Stimulated activated CD8-positive, alpha-beta memory T cell treated with anti-CD3 and anti-CD28 coated beads, Interleukin-7, amount 100 ng/mL, for 48 hours (primary cell): Measurements from ENCODE around the gene DHX57.
"Not testable (repeated sequence)": the region's sequence is repeated elsewhere in the genome, so short reads cannot be mapped to it uniquely, and the experiment has no call there.

Experiments used
- DNase-seq, 2 donors: peaks; one replicate each; pipeline ENCODE4 v3.0.0-alpha.2; 2020; ENCODE audit warnings: low read depth in 1 of 2; ENCODE audit errors: extremely low read depth in 1 of 2

Gene DHX57

DNA sequence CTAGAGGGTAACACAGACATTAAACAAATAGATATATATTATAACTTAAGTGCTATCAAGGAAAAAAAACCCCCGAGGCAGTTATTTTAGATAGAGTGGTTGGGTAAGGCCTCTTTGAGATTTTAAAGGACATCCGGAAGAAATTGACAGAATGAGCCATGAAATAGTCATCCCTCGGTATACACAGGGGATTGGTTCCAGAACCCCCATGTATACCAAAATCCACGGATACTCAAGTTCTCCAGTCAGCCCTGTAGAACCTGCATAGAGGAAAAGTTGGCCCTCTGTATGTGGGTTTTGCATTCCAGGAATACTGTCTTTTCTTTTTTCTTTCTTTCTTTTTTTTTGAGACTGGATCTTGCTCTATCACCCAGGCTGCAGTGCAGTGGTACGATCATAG lies 2.0 kb downstream of the DHX57 start:
- DNase-seq: no peak

DNA sequence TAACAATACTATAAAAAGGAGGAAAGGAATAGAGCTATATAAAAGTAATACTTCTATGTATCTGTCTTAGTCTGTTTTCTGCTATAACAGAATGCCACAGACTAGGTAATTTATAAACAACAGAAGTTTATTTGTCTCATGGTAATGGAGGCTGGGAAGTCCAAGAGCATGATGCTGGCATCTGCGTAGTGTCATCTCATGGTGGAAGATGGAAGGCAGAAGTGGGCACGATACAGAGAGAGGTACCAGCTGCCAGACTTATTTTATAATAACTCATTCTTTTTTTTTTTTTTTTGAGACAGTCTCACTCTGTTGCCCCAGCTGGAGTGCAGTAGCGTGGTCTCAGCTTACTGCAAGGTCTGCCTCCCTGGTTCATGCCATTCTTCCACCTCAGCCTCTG lies 4.3 kb downstream of the DHX57 start:
- no peak for DNase-seq

DNA sequence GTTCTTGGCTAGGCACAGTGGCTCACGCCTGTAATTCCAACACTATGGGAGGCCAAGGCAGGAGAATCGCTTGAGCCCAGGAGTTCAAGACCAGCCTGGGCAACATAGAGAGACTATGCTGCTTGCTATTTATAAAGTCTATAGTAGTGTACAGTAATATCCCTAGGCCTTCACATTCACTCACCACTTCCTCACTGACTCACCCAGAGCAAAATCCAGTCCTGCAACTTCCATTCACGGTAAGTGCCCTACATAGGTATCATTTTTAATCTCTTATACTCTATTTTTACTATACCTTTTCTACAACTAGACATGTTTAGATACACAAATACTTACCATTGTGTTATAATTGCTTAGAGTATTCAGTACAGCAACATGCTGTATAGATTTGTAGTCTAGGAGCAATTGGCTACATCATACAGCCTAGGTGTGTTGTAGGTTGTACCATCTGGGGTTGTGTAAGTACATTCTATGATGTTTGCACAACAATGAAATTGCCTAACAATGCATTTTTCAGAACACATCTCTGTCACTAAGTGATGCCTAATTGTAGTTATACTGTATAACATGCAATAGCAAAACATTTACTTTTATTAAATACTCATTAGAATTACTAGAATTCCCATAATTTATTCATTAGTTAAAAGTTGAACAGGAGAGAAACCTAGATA lies 8.8 kb downstream of the DHX57 start:
- DNase-seq: no peak

DNA sequence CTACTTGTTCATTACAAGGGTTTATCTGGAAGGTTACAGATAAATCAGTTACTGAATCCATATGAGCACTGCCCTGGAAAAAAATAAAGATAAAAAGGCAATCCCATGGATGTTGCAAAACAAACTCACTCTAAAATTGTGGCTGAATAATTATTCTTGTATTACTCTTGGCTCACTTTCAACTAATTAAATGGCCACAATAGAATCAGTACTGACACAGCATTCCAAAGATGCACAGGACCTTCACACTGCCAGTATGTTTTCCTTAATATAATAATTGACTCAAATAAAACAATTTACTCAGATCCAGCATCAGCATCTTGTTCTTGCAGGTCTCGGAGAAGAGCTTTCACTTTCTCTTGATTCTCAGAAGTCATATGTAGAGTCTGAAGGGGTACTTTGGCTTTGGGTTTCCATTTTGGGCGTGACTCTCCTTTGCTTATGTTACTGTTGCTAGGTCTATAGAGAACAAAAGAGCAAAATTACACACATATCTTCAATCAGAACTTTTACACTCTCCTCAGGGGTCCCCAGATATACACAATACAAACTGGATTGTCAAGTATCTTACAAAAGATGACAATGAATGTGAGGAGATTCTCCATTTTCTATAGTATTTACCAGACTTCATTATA lies 12.6 kb downstream of the DHX57 start:
- no peak for DNase-seq

DNA sequence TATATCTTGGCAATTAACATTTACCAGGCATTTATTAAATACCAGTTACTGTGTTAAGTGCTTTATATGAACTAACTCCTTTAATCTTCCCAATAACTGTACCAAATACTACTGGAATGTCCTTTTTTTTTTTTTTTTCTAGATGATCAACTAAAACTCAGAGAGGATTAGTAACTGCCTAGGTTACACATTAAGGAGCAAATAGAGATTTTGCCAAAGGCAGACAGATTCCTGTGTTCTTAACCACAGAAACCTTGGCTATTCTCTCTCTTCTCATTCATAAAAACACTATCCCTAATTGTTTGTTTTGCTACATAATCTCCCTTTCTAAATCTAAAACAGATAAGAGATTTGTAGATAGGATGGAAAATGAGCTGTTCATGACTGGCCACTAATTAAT lies 13.3 kb downstream of the DHX57 start:
- no peak for DNase-seq

DNA sequence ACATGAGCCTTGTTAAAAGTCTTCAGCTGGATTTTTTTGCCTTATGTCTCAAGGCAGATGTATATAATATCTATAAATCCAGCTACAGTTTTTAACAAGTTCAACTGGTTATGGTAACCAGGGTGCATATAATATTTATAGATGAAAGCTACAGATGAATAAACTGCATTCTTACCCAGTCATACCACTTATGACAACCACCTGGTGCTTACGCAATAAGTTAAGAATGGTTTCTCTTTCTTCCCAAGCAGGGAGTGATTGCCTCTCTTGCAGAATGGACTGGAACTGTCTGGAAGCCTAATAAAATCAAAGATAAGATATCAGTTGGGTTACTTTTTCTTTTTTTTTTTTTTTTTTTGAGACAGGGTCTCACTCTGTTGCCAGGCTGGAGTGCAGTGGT lies 19.6 kb downstream of the DHX57 start:
- no peak for DNase-seq

DNA sequence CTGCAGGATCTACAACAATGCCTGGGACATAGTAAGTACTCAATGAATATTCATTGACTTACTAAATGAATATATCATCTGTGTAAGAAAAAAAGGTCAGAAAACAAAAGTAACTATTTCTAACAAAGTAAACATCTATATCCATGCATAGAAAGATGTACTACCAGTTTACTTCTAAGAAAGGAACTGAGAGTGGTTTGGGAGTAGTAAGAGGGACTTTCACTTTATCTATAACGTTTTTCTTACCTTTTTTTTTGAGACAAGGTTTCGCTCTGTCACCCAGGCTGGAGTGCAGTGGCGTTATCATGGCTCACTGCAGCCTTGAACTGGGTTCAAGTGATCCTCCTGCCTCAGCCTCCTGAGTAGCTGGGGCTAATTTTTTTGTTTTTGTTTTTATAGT lies 25.7 kb downstream of the DHX57 start:
- DNase-seq: no peak

DNA sequence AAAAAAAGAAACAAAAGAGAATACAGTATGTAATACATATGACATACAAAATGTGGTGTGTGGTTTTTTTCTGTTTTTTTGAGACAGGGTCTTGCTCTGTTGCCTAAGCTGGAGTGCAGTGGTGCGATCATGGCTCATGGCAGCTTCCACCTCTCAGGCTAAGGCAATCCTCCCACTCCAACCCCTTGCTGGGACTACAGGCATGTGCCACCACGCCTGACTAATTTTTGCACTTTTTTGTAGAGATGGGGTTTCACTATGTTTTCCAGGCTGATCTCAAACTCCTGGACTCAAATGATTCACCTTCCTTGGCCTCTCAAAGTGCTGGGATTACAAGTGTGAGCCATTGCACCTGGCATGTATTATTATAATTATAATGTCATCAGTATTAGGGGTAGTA lies 38.9 kb downstream of the DHX57 start:
- no peak for DNase-seq

DNA sequence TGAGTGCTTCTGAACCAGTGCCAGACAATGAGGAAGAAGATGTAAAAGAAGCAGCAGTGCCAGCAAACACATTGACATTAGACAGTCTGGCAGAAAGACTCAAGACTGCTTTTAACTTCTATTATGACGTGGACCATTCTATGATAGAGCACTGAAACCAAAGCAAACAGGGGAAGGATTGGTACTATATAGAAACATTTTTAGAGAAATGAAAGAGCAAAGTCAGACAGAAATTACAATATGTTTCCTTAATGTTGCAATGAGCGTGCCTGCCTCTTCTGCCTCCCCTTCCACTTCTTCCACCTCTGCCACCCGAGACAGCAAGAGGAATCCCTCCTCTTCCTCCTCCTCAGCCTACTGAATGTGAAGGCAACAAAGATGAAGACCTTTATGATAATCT lies 39.7 kb downstream of the DHX57 start:
- no peak for DNase-seq

DNA sequence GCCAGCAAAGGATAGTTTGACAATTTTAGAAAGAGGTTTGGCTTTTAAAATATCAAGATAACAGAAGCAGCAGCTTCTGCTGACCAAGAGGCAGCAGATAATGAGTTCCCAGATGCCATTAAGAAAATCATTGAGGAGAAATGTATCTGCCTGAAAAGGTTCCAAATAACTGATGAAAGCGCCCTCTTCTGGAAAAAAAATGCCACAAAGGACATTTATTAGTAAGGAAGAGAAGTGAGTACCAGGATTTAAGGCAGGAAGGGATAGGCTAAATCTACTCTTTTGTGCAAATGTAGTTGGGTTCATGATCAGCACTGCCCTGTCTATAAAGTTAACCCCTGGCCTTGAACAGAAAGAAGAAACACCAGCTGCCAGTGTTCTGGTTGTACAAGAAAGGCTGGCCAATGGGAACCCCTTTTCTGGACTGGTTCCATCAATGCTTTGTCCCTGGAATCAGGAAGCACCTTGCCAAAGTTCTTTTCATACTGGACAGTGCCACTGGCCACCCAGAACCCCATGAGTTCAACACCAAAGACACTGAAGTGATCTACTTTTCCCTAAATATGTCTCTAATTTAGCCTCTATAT lies 40.6 kb downstream of the DHX57 start:
- no peak for DNase-seq

DNA sequence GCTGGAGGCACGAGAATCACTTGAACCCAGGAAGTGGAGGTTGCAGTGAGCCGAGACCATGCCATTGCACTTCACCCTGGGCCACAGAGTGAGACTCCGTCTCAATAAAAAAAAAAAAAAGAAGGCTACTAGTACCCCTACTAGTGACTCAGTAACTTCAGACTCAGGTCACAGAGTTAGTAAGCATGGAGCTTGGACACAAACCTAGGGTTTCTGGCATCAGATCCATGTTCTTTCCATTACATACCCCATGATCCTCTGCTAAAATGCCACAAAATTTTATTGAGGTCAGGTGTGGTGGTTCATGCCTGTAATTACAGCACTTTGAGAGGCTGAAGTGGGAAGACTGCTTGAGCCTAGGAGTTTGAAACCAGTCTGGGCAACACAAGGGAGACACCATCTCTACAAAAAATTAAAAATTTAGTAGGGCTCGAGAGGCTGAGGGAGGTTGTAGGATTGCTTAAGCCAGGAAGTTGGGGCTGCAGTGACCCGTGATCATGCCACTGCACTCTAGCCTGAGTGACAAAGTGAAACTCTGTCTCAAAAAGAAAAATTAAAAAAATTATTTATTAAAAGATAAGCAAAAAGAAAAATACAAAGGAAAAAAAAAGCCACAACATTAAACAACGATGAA lies 45.1 kb downstream of the DHX57 start:
- no peak for DNase-seq

DNA sequence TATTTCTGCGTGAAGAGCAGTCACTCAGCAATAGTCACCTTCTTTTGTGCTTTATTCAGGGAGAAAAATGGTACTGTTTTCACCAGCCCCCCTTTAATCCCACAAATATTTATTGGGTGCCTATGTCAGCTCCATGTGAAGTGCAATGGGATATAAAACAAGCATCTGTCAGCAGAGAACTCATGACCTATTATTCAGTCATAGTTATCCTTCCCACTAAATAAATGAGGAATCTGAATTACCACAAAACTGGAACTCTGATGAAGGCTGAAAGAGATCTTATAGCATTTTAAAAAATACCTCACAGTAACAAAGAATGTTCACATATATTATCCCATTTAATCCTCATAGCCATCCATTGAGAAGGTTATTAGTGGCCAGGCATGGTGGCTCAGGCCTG lies 45.8 kb downstream of the DHX57 start:
- no peak for DNase-seq

DNA sequence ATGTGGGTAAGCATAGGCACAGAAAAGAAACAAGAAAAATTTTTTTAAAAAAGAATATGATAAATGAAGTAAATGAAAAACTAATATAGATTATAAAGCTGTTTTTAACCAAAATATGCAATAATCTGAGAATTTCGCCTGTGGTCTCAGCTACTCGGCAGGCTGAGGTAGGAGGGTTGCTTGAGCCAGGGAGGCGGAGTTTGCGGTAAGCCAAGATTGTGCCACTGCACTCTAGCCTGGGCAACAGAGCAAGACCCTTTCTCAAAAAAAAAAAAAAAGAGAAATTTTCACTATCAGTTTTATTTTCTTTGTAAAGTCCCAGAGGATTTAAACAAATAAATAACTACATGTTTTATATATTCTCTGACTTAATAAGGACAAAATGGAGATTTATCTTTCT lies 47.3 kb downstream of the DHX57 start:
- DNase-seq: no peak

DNA sequence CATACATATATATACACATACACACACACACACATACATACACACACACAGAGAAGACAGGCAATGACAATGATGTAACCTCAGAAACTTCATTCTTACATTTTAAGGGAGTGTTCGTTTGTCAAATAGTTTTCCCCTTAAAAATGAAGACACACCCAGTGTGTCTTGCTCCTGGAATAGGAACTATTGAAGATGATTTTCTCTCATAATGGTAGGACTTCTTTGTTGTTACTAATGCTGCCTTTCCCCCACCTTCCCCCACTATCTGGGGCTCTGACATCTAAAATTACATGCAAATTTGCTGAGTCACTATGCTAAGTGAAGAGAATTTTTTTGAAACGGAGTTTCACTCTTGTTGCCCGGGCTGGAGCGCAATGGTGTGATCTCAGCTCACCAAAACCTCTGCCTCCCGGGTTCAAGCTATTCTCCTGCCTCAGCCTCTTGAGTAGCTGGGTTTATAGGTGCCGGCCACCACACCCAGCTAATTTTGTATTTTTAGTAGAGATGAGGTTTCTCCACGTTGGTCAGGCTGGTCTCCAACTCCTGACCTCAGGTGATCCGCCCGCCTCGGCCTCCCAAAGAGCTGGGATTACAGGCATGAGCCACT lies 48.1 kb downstream of the DHX57 start:
- not testable (repeated sequence) for DNase-seq

DNA sequence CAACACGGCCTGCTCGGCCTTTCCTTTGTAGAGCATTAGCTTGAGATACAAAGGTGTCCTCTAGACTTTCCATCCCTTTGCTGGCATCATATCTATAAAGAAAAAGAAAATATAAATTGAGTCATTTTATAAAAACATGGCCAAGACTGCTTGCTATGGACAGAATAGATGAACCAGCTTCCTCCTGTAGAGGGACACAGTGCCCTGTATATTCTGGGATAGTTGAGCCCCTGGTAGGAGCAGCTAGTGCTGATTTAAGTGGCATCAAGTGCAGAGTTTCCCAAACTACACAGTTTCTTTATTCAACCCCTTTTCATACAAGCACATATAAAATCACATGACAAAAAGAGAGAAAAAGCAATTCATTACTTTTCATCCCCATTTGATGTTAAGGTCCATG lies 49.8 kb downstream of the DHX57 start:
- no peak for DNase-seq

DNA sequence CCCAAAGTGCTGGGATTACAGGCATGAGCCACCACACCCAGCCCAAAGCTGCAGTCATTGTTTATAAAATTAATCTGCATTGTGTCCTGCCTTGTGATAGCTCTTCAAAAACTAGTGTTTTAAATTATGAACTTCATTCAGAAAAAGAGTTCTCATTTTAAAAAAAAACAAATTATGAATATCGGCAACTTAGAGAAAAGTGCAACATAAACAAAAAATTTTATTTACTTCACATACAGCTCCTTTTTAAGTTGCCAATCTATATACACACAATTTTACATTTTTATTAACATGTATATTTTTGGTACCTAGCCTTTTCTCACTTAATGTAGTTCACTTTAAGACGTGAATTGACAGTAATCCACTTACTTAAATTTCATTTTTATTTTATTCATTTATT lies 50.8 kb downstream of the DHX57 start:
- no peak for DNase-seq

DNA sequence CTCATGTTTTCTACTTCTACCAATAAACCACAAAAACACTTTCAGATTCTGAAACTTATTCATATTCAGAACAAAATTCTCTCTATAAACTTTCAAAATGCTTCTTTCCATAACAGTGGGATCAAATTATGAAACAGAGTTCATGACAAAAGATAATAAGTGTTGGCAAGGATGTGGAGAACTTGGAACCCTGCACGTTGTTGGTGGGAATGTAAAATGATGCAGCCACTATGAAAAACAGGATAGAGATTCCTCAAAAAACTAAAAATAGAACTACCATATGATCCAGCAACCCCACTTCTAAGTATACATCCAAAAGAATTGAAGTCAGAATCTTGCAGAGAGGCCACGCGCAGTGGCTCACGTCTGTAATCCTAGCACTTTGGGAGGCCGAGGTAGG lies 52.3 kb downstream of the DHX57 start:
- no peak for DNase-seq

DNA sequence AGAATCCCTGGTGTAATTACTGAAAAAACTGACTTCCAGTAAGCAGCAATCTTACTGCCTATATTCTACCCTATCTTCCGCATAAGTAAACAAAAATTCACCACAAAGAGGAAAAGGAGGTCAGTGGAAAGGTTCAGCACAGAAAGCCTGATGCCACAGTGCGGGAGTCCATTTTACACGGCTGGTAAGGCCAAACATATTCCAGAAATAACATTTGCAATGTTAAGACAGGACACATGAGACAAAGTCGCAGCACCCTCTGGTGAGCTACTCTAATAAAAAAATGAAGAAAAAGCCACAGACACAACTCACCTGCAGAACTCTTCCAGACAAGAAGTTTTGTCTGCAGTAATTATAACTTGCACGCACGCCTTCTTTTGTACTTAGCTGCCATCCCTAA lies 57.2 kb downstream of the DHX57 start:
- DNase-seq: no peak

DNA sequence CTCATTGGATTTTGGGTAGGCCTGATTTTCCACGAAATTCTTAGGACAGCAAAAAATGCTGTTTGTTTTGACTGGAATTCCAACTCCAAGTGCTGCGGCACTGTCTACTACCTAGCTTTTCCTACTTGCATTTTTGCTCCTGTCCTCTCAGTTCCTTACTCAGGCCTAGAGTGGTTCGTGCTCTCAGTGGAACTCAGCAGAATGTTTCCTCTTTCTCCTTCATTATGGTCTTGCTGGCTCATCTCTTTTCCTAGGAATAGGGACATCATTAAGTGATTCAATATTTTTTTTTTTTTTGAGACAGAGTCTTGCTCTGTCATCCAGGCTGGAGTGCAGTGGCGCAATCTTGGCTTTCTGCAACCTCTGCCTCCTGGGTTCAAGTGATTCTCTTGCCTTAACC lies 59.8 kb downstream of the DHX57 start:
- no peak for DNase-seq

DNA sequence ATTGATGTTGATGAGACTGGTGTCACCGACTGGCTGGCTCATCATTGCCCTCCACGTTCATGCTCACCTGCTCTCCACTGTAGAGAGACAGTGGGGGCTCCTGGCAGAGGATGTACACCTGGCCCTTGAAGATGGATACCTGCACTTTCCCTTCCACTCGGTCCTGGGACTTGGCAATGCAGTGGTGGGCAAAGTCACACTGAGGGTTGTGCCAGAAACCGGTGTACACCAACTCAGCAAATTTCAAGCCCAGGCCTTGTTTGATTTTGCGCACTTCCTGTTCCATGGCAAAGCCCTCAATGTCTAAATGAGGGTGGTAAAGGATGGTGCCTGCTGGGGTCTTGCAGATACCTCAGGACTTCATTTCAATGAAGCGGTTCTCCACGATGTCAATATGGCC lies 65.2 kb downstream of the DHX57 start:
- DNase-seq: no peak

DNA sequence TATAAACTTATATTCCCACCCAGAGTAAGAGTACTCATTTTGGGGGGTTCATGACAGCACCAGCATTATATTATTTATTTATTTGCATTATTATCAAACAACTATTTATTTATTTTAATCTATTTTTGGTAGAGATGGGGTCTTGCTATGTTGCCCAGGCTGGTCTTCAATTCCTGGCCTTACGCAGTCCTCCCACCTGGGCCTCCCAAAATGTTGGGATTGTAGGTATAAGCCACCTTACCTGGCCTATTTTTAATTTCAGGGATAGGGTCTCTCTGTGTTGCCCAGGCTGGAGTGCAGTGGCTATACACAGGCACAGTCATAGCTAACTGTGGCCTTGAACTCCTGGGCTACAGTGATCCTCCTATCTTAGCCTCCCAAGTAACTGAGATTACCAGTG lies 67.1 kb downstream of the DHX57 start:
- DNase-seq: no peak

DNA sequence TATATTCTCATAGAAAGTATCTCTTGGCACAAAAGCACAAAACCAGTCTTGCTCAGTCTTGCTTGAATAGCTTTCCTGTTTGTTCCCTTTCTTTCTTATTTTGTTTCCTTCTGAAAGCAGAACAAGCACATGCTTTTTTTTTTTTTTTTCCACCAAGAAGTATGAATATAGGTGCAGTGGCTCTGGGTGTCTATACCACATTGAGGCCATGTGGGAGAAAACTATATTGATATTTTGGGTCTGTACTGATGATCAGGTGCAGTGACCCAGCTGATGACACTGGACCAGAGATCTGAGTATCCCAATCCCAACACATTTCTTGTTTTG lies 69.0 kb downstream of the DHX57 start:
- DNase-seq: no peak
